ENCODE data around the gene MAGEB17. TPM values are rescaled to one million over a fixed set of nuclear protein-coding genes. Genes with fewer than 3 reads are reported as not detected.

The MAGEB17 gene
- polyA plus RNA-seq, 1 of the 3 experiments (the other 2 are of a cell fraction) = 0.13 TPM

GRCh38 chrX:16171039-16171438 lies 3.8 kb downstream of the MAGEB17 start (continued):
- TF ChIP-seq CTCF (IDR thresholded peaks at IDR 0.05) = no peak

GRCh38 chrX:16171944-16172343 lies 4.7 kb downstream of the MAGEB17 start:
- no peak overlapping the region for H3K9ac ChIP-seq
- no peaks in the 10 kb centered on the region for H4K20me1 ChIP-seq (ENCODE audit: insufficient read depth)
- no peaks in the 10 kb centered on the region for H3K79me2 ChIP-seq (ENCODE audit: insufficient read depth)
- POLR2A ChIA-PET = no interaction called here
- no peaks in the 10 kb centered on the region for H3K9me3 ChIP-seq
- no peaks in the 10 kb centered on the region for H3K27me3 ChIP-seq (ENCODE audit: insufficient read depth)
- H3K36me3 ChIP-seq (replicated peaks in 1 of 2; ENCODE audit: control insufficient read depth in 1 of 2, insufficient read depth in 2 of 2, low read length in 1 of 2) = peaks cover 0 to 3% of the 10 kb centered on the region in 2 experiments
- WGBS (ENCODE audit: low lambda C conversion rate) = 58% methylated on average over 4 of the region's 4 CpGs
- no peak overlapping the region for H3K27ac ChIP-seq (ENCODE audit: low read depth in 2 of 2, low read length in 1 of 2)
- H3K4me1 ChIP-seq (ENCODE audit: control insufficient read depth in 1 of 2, insufficient read depth in 2 of 2, low read depth in 1 of 2, low read length in 1 of 2) = no peaks in the 10 kb centered on the region
- no peaks in the 10 kb centered on the region for H3K9me2 ChIP-seq
- no peak for DNase-seq
- H3K4me2 ChIP-seq = no peak overlapping the region
- H3F3A ChIP-seq (replicated peaks; ENCODE audit: insufficient read depth) = no peaks in the 10 kb centered on the region
- no peak overlapping the region for H3K4me3 ChIP-seq (ENCODE audit: low read depth in 2 of 2, low read length in 1 of 2)
- CTCF ChIA-PET = no interaction called here
- no peak overlapping the region for H2AFZ ChIP-seq (ENCODE audit: low read depth)
- TF ChIP-seq FOXJ3 (CRISPR knock-in tag; IDR thresholded peaks at IDR 0.05) (no peak), RFX5 (IDR thresholded peaks at IDR 0.05; ENCODE audit: low read length) (no peak), MAX (IDR thresholded peaks at IDR 0.05; ENCODE audit: low read depth) (no peak), RAD21 (IDR thresholded peaks at IDR 0.05; ENCODE audit: low read length) (no peak), FOXM1 (IDR thresholded peaks at IDR 0.05; ENCODE audit: low read depth) (no peak), CTCF (IDR thresholded peaks at IDR 0.05) (no peak), EP300 (IDR thresholded peaks at IDR 0.05; ENCODE audit: borderline replicate concordance in 1 of 2, low read depth in 1 of 2, low read length in 1 of 2) (no peak), YY1 (IDR thresholded peaks at IDR 0.05; ENCODE audit: low read depth) (no peak), CHD2 (IDR thresholded peaks at IDR 0.05; ENCODE audit: low read length, partially characterized antibody) (no peak), USF2 (IDR thresholded peaks at IDR 0.05; ENCODE audit: borderline replicate concordance, low read depth, low read length) (no peak), ZBTB33 (IDR thresholded peaks at IDR 0.05; ENCODE audit: borderline replicate concordance, low read depth) (no peak), EZH2phosphoT487 (IDR thresholded peaks at IDR 0.05; ENCODE audit: borderline replicate concordance, low read depth) (no peak), FOSL2 (IDR thresholded peaks at IDR 0.05; ENCODE audit: borderline replicate concordance, low read depth) (no peak)
